NCI-H82 (cell line): ENCODE measurements around the gene KIFC3.
"Not testable (repeated sequence)": the region's sequence is repeated elsewhere in the genome, so short reads cannot be mapped to it uniquely, and the experiment has no call there.

Source experiments
- DNase-seq: peaks from one replicate; lab custom pipeline; 2025; lab: John Stamatoyannopoulos, UW

KIFC3 gene

GRCh38 chr16:57722651-57723050 is 79.6 kb downstream of the KIFC3 start:
- no peak for DNase-seq

- no peak for DNase-seq
Measured at GRCh38 chr16:57722210-57722499, 80.1 kb downstream of the KIFC3 start.

- DNase-seq = no peak
Measured at GRCh38 chr16:57721356-57722209, 80.7 kb downstream of the KIFC3 start.

- peak; percentile 61 for DNase-seq
Measured at GRCh38 chr16:57720142-57720575, 82.1 kb downstream of the KIFC3 start.

GRCh38 chr16:57714047-57714446 is 88.2 kb downstream of the KIFC3 start:
- DNase-seq = no peak

- no peak for DNase-seq
Measured at GRCh38 chr16:57713596-57713995, 88.7 kb downstream of the KIFC3 start.

GRCh38 chr16:57712569-57712968 is 89.7 kb downstream of the KIFC3 start:
- not testable (repeated sequence) for DNase-seq

- no peak for DNase-seq
Measured at GRCh38 chr16:57711993-57712392, 90.3 kb downstream of the KIFC3 start.

GRCh38 chr16:57711346-57711745 is 90.9 kb downstream of the KIFC3 start:
- no peak for DNase-seq

- DNase-seq = no peak
Measured at GRCh38 chr16:57709663-57710062, 92.6 kb downstream of the KIFC3 start.
